H1 (cell line): ENCODE measurements around the gene PCNX3. TPM values are rescaled to one million over a fixed set of nuclear protein-coding genes. Genes with fewer than 3 reads are reported as not detected.

ENCODE experiments used
- CTCF ChIA-PET: fragments of 300-600 bp; sonication (Branson Sonifier 250); formaldehyde crosslinking; loops from one replicate; lab custom pipeline; 2021; ENCODE audit not compliant: partially characterized antibody; lab: Charles Lee
- POLR2A ChIA-PET: fragments of 300-600 bp; sonication (Branson Sonifier 250); formaldehyde crosslinking; loops from one replicate; lab custom pipeline; 2021; ENCODE audit warnings: inconsistent platforms; ENCODE audit not compliant: partially characterized antibody; lab: Charles Lee
- DNase-seq, 2 experiments: peaks; one replicate each; pipeline versions ENCODE4 v3.0.0 to v3.0.0-alpha.2; 2010 to 2022; ENCODE audit warnings: low spot score in 2 of 2, low read depth in 1 of 2, mixed read lengths in 1 of 2
- FAIRE-seq: peaks from 2 replicates; lab custom pipeline; 2011; peaks lifted over from hg19 to GRCh38; lab: Jason Lieb, UNC
- H2AFZ ChIP-seq: 2 replicates; pipeline ENCODE4 v1.8.1; 2012; ENCODE audit warnings: low read length, inconsistent platforms
- H2AK5ac ChIP-seq: 2 replicates; pipeline ENCODE4 v1.6.1; 2013; ENCODE audit warnings: low read depth, low read length
- H2BK120ac ChIP-seq: replicated peaks from 2 replicates; pipeline ENCODE3; 2013; ENCODE audit warnings: low read depth, low read length, inconsistent platforms
- H2BK12ac ChIP-seq: 2 replicates; pipeline ENCODE4 v1.6.1; 2013; ENCODE audit warnings: low read depth, low read length
- H2BK15ac ChIP-seq: 2 replicates; pipeline ENCODE4 v1.6.1; 2013; ENCODE audit warnings: low read length
- H2BK20ac ChIP-seq: 2 replicates; pipeline ENCODE4 v1.6.1; 2013; ENCODE audit warnings: low read length
- H2BK5ac ChIP-seq: 2 replicates; pipeline ENCODE4 v1.6.1; 2013; ENCODE audit warnings: low read depth, low read length
- H3K14ac ChIP-seq: 2 replicates; pipeline ENCODE4 v1.6.1; 2013; ENCODE audit warnings: inconsistent platforms; ENCODE audit not compliant: insufficient read length
- H3K18ac ChIP-seq: 2 replicates; pipeline ENCODE4 v1.6.1; 2013; ENCODE audit warnings: low read length; ENCODE audit errors: extremely low read depth
- H3K23ac ChIP-seq: 2 replicates; pipeline ENCODE4 v1.6.1; 2013; ENCODE audit warnings: inconsistent platforms; ENCODE audit not compliant: insufficient read length
- H3K23me2 ChIP-seq: 2 replicates; pipeline ENCODE4 v1.6.1; 2013; ENCODE audit warnings: low read depth, low read length
- H3K27ac ChIP-seq: 2 replicates; pipeline ENCODE4 v1.6.1; 2011; ENCODE audit warnings: low read depth, low read length, inconsistent platforms
- H3K27me3 ChIP-seq, 4 experiments: replicated peaks in 1 of 4; 1 replicate in 1 of 4; 2 replicates in 3 of 4; pipeline versions ENCODE4 v1.6.1 to v1.8.1; 2011 to 2013; ENCODE audit warnings: low read length in 3 of 4, mild to moderate bottlenecking in 3 of 4, inconsistent platforms in 2 of 4, mixed read lengths in 2 of 4, moderate library complexity in 1 of 4; ENCODE audit not compliant: control insufficient read depth in 3 of 4, insufficient read depth in 3 of 4; ENCODE audit errors: extremely low read depth in 1 of 4
- H3K36me3 ChIP-seq, 4 experiments: 2 replicates each; pipeline versions ENCODE4 v1.6.1 to v1.8.1; 2011 to 2013; ENCODE audit warnings: mild to moderate bottlenecking in 4 of 4, low read length in 3 of 4, moderate library complexity in 2 of 4, control low read depth in 1 of 4, inconsistent platforms in 1 of 4; ENCODE audit not compliant: insufficient read depth in 4 of 4, control insufficient read depth in 2 of 4
- H3K4ac ChIP-seq: replicated peaks from 2 replicates; pipeline ENCODE3; 2013; ENCODE audit warnings: low read length, low read depth, mixed read lengths, inconsistent platforms; ENCODE audit not compliant: insufficient read length
- H3K4me1 ChIP-seq, 4 experiments: replicated peaks in 1 of 4; 1 replicate in 1 of 4; 2 replicates in 3 of 4; pipeline versions ENCODE4 v1.6.1 to v1.8.1; 2011 to 2013; ENCODE audit warnings: low read length in 3 of 4, inconsistent platforms in 2 of 4, mixed read lengths in 1 of 4; ENCODE audit not compliant: insufficient read depth in 4 of 4, control insufficient read depth in 3 of 4
- H3K4me2 ChIP-seq, 2 experiments: 2 replicates each; pipeline versions ENCODE4 v1.6.1 to v1.8.1; 2011 to 2013; ENCODE audit warnings: low read depth in 2 of 2, low read length in 2 of 2, control low read depth in 1 of 2, inconsistent platforms in 1 of 2, mild to moderate bottlenecking in 1 of 2; ENCODE audit not compliant: insufficient read depth in 1 of 2
- H3K4me3 ChIP-seq, 4 experiments: fragments of 200-600, 300-600 bp in 1 of 4; sonication (generic), shearing (Covaris generic), sonication (Bioruptor Twin) in 1 of 4; 2 replicates each; pipeline versions ENCODE4 v1.5.1 to v1.8.1; 2011 to 2016; ENCODE audit warnings: low read length in 4 of 4, low read depth in 3 of 4, control low read depth in 2 of 4, inconsistent platforms in 2 of 4, mild to moderate bottlenecking in 2 of 4, mixed read lengths in 1 of 4, moderate library complexity in 1 of 4; ENCODE audit not compliant: insufficient read depth in 2 of 4; ENCODE audit errors: extremely low read depth in 1 of 4
- H3K56ac ChIP-seq: replicated peaks from 2 replicates; pipeline ENCODE3; 2013; ENCODE audit warnings: low read depth, mild to moderate bottlenecking, mixed read lengths, low read length, inconsistent platforms; ENCODE audit not compliant: insufficient read length
- H3K79me1 ChIP-seq: 2 replicates; pipeline ENCODE4 v1.6.1; 2013; ENCODE audit warnings: low read depth, low read length, control low read depth
- H3K79me2 ChIP-seq, 2 experiments: 2 replicates each; pipeline versions ENCODE4 v1.6.1 to v1.8.1; 2012 to 2013; ENCODE audit warnings: low read length in 2 of 2, mild to moderate bottlenecking in 2 of 2, inconsistent platforms in 1 of 2; ENCODE audit not compliant: insufficient read depth in 2 of 2, control insufficient read depth in 1 of 2
- H3K9ac ChIP-seq, 4 experiments: replicated peaks in 1 of 4; 1 replicate in 1 of 4; 2 replicates in 3 of 4; pipeline versions ENCODE4 v1.6.1 to v1.8.1; 2011 to 2013; ENCODE audit warnings: low read depth in 3 of 4, low read length in 3 of 4, control low read depth in 2 of 4, mild to moderate bottlenecking in 2 of 4, moderate library complexity in 2 of 4, inconsistent platforms in 1 of 4; ENCODE audit errors: extremely low read depth in 1 of 4
- H3K9me3 ChIP-seq, 2 experiments: 2 replicates each; pipeline versions ENCODE4 v1.6.1 to v1.8.1; 2012 to 2013; ENCODE audit warnings: mild to moderate bottlenecking in 2 of 2, moderate library complexity in 2 of 2, control low read depth in 1 of 2, inconsistent platforms in 1 of 2, low read depth in 1 of 2, low read length in 1 of 2, mixed read lengths in 1 of 2; ENCODE audit not compliant: insufficient read depth in 2 of 2
- H4K20me1 ChIP-seq, 2 experiments: replicated peaks in 1 of 2; 2 replicates each; pipeline versions ENCODE3 to v1.8.1; 2011 to 2013; ENCODE audit warnings: inconsistent platforms in 2 of 2, low read length in 2 of 2, mild to moderate bottlenecking in 1 of 2; ENCODE audit not compliant: insufficient read depth in 2 of 2, control insufficient read depth in 1 of 2
- H4K5ac ChIP-seq: 2 replicates; pipeline ENCODE4 v1.6.1; 2013; ENCODE audit warnings: low read length, low read depth, mixed read lengths, inconsistent platforms; ENCODE audit not compliant: insufficient read length
- H4K8ac ChIP-seq: 2 replicates; pipeline ENCODE4 v1.8.0; 2013; ENCODE audit warnings: mild to moderate bottlenecking, moderate library complexity, low read length, inconsistent platforms; ENCODE audit not compliant: insufficient read depth; ENCODE audit errors: extremely low read depth
- H4K91ac ChIP-seq: replicated peaks from 2 replicates; pipeline ENCODE3; 2013; ENCODE audit warnings: low read length, mixed read lengths, inconsistent platforms; ENCODE audit not compliant: insufficient read length
- HDAC2 ChIP-seq, 2 experiments: fragments of 300-600 bp in 1 of 2; sonication (generic) in 1 of 2; IDR thresholded peaks; 2 replicates each; pipeline ENCODE4 v1.6.1; 2011 to 2012; ENCODE audit warnings: low read depth in 2 of 2, low read length in 2 of 2, mild to moderate bottlenecking in 2 of 2, moderate library complexity in 2 of 2, borderline replicate concordance in 1 of 2, inconsistent platforms in 1 of 2
- KDM1A ChIP-seq: fragments of 200-600, 300-600 bp; sonication (generic); IDR thresholded peaks from 2 replicates; pipeline ENCODE4 v1.7.1; 2016; ENCODE audit warnings: mild to moderate bottlenecking, low read length, borderline replicate concordance
- PHF8 ChIP-seq: fragments of 200-600 bp; sonication (generic); conservative IDR thresholded peaks from 2 replicates; pipeline ENCODE4 v1.7.1; 2012; ENCODE audit warnings: low read depth, mild to moderate bottlenecking, inconsistent platforms, low read length, moderate library complexity
- SAP30 ChIP-seq: fragments of 300-600 bp; sonication (generic); IDR thresholded peaks from 2 replicates; pipeline ENCODE4 v1.7.1; 2012; ENCODE audit warnings: low read length, moderate library complexity, mild to moderate bottlenecking, inconsistent platforms; ENCODE audit not compliant: insufficient read depth, insufficient replicate concordance
- TBP ChIP-seq: IDR thresholded peaks from 2 replicates; pipeline ENCODE4 v1.6.1; 2011; ENCODE audit warnings: low read depth, low read length, improper control_type of control experiment
- WGBS, 2 experiments: shearing (Covaris generic) in 1 of 2; methylation state at CpG; one replicate each; pipeline versions ENCODE4 v1.1.6 to v1.1.7; 2013 to 2015; ENCODE audit warnings: low lambda C conversion rate in 2 of 2, mixed read lengths in 2 of 2, inconsistent platforms in 1 of 2, low coverage in 1 of 2, missing lambda C conversion rate in 1 of 2; ENCODE audit not compliant: insufficient replicate concordance in 2 of 2, insufficient coverage in 1 of 2, insufficient read length in 1 of 2; ENCODE audit errors: extremely low coverage in 1 of 2, missing lambda C conversion rate in 1 of 2; 5-methylcytosine and 5-hydroxymethylcytosine counted together
- polyA plus RNA-seq, 7 experiments: library from polyadenylated mRNA; depleted of rRNA in 3 of 7; stranded (reverse) in 5 of 7; unstranded in 2 of 7; fragments of >200 nt in 5 of 7; fragments of 200-250 nt in 2 of 7; gene quantifications; 1 replicate in 5 of 7; 2 replicates in 1 of 7; 4 replicates in 1 of 7; pipeline versions ENCODE4 v1.2.1 to v1.2.3, GENCODE V29; 2011 to 2013; ENCODE audit warnings: missing spikeins in 2 of 7, mixed read lengths in 2 of 7
- total RNA-seq: library from RNA; stranded (reverse); fragmentation: NEBNext Ultra II Directional; extraction: Animal tissue kit (Norgen Biotek cat#: 25700); gene quantifications from 2 replicates; pipeline ENCODE4 v1.2.1, GENCODE V29; 2021

PCNX3 gene
- total and polyA plus RNA-seq, 2 of the 8 experiments (the other 6 are each of a cell fraction or from before 2014, with no cell fraction given), result 27.2 to 38.8 TPM

DNA sequence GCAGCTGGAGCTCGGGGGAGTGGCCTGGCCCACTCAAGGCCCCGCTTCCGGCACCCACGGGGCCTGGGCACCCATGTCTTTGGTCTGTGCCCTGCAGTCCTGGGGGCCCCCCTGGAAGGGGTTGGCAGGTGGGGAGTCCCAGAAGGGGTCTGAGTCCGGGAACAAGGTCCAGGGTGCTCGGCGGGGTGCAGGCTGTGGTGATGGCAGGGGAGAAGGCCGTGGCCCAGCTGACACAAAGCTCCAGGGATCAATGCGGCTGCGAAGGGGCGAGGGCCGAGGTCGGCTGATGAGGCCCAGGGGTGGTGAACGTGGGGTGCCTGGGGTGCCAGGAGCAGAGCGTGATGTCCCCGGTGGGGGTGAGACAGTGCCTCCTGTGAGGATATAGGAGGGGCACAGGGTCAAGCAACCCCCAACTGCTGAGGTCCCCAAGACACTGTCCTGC lies 17.3 kb upstream of the PCNX3 start:
- H3K23me2 ChIP-seq, result no peaks in the 10 kb centered on the region
- H3K9ac ChIP-seq, result no peak overlapping the region
- WGBS, 2 experiments, result 97% methylated on average over 10 of the region's 16 CpGs; no CpG with 5 or more reads in 1 of the 2 experiments
- no peaks in the 10 kb centered on the region for H3K9me3 ChIP-seq
- H3K36me3 ChIP-seq, result peaks cover 0 to 10% (median 2%) of the 10 kb centered on the region in 4 experiments; a peak in 3 of 8 replicates
- H2BK12ac ChIP-seq, result no peak overlapping the region
- H3K4ac ChIP-seq, result no peak overlapping the region
- no peak overlapping the region for H2BK20ac ChIP-seq
- no peak overlapping the region for H3K4me3 ChIP-seq
- no peak overlapping the region for H3K56ac ChIP-seq
- H4K8ac ChIP-seq, result no peak overlapping the region; the same call in 1 of the 2 replicates
- ChIA-PET CTCF (interaction anchor here (0.6 to 14.8 kb wide), 5 partner anchors 8 to 831 kb away, joined by 3 to 227 read pairs (median 3); partner anchors contain the start of gene KCNK7), POLR2A (interaction anchor here (0.9 to 2.1 kb wide), 6 partner anchors 9 to 28 kb away, joined by 3 to 7 read pairs (median 4); partner anchors contain the start of gene ZNRD2)
- FAIRE-seq (no peak), DNase-seq (no peak)
- H2BK120ac ChIP-seq, result no peak overlapping the region
- H3K18ac ChIP-seq, result no peak overlapping the region
- H2AK5ac ChIP-seq, result no peak overlapping the region
- peaks cover 0 to 2% (median under 1%) of the 10 kb centered on the region in 4 experiments; a peak in 5 of 7 replicates for H3K4me1 ChIP-seq
- H4K91ac ChIP-seq, result no peak overlapping the region
- no peak overlapping the region for H3K4me2 ChIP-seq
- H3K27me3 ChIP-seq, result peaks cover 2 to 5% (median 4%) of the 10 kb centered on the region in 4 experiments
- no peak overlapping the region for H2AFZ ChIP-seq
- no peak overlapping the region for H4K5ac ChIP-seq
- H2BK5ac ChIP-seq, result no peak overlapping the region
- no peak overlapping the region for H3K23ac ChIP-seq
- H2BK15ac ChIP-seq, result no peak overlapping the region
- no peaks in the 10 kb centered on the region for H3K79me2 ChIP-seq
- peaks cover 0 to 4% of the 10 kb centered on the region in 2 experiments for H4K20me1 ChIP-seq
- no peaks in the 10 kb centered on the region for H3K79me1 ChIP-seq
- TF ChIP-seq SAP30, result no peak
- TF ChIP-seq HDAC2 (IDR thresholded peaks at IDR 0.05; ENCODE audit: borderline replicate concordance in 1 of 2, low read depth in 2 of 2, low read length in 2 of 2), result no peak
- no peak for TF ChIP-seq TBP
- TF ChIP-seq KDM1A, result no peak
- TF ChIP-seq PHF8, result no peak
- TF ChIP-seq, all 59 proteins: peak for 0
- no peak overlapping the region for H3K14ac ChIP-seq
- no peak overlapping the region for H3K27ac ChIP-seq
